SU-DHL-6 (cell line): ENCODE results near the gene NPSR1.

Experiments
- H2AFZ ChIP-seq: fragments of 200-600 bp; sonication (generic); 2 replicates; pipeline ENCODE4 v1.6.1; 2014; ENCODE audit warnings: low read depth, mild to moderate bottlenecking, moderate library complexity, mixed read lengths, antibody characterized with exemption, low read length; ENCODE audit not compliant: severe bottlenecking
- H3F3A ChIP-seq: fragments of 200-600 bp; shearing (Covaris generic); 2 replicates; pipeline ENCODE4 v1.6.0; 2016; ENCODE audit warnings: antibody characterized with exemption, mild to moderate bottlenecking; ENCODE audit not compliant: insufficient read depth
- H3K27ac ChIP-seq: fragments of 200-600 bp; sonication (generic); 2 replicates; pipeline ENCODE4 v1.5.1; 2016; ENCODE audit warnings: low read depth, mild to moderate bottlenecking, low read length, moderate library complexity, mixed read lengths
- H3K27me3 ChIP-seq: fragments of 200-600 bp; sonication (generic), shearing (Covaris generic); 2 replicates; pipeline ENCODE4 v1.6.0; 2014; ENCODE audit warnings: mild to moderate bottlenecking, low read length
- H3K36me3 ChIP-seq: fragments of 200-600 bp; sonication (generic); 2 replicates; pipeline ENCODE4 v1.6.1; 2014; ENCODE audit warnings: mild to moderate bottlenecking, low read length, mixed read lengths
- H3K4me2 ChIP-seq: fragments of 300-600, 200-600 bp; shearing (Covaris generic), sonication (generic); 2 replicates; pipeline ENCODE4 v1.6.0; 2014; ENCODE audit warnings: low read length, low read depth, mild to moderate bottlenecking; ENCODE audit not compliant: poor library complexity, severe bottlenecking
- H3K4me3 ChIP-seq: fragments of 200-600 bp; sonication (generic); 2 replicates; pipeline ENCODE4 v1.5.1; 2014; ENCODE audit warnings: antibody characterized with exemption, low read length, mild to moderate bottlenecking, mixed read lengths; ENCODE audit not compliant: insufficient read depth, poor library complexity, severe bottlenecking
- H3K79me2 ChIP-seq: fragments of 200-600 bp; sonication (generic); 2 replicates; pipeline ENCODE4 v1.6.1; 2014; ENCODE audit warnings: mild to moderate bottlenecking, low read length, moderate library complexity; ENCODE audit not compliant: insufficient read depth
- H3K9ac ChIP-seq: fragments of 200-600 bp; sonication (generic); 2 replicates; pipeline ENCODE4 v1.7.0; 2014; ENCODE audit warnings: mild to moderate bottlenecking, low read length
- H3K9me2 ChIP-seq: fragments of 200-600 bp; sonication (generic); replicated peaks from 2 replicates; pipeline ENCODE4 v1.6.1; 2014; ENCODE audit warnings: low read length; ENCODE audit not compliant: insufficient read depth
- H3K9me3 ChIP-seq: fragments of 200-600 bp; sonication (generic); 2 replicates; pipeline ENCODE4 v1.6.1; 2014; ENCODE audit warnings: low read length, mixed read lengths; ENCODE audit not compliant: insufficient read depth
- H4K20me1 ChIP-seq: fragments of 200-600 bp; sonication (generic); 2 replicates; pipeline ENCODE4 v1.6.1; 2014; ENCODE audit warnings: low read depth, mild to moderate bottlenecking, antibody characterized with exemption, low read length, moderate library complexity, mixed read lengths
- CTCF ChIP-seq: fragments of 200-600 bp; sonication (generic); IDR thresholded peaks from one replicate; pipeline ENCODE4 v1.5.1; 2017; ENCODE audit warnings: antibody characterized with exemption, mild to moderate bottlenecking, low read length, moderate library complexity; ENCODE audit not compliant: insufficient read depth, poor library complexity, severe bottlenecking
- EZH2phosphoT487 ChIP-seq: fragments of 200-600 bp; sonication (generic), shearing (Covaris generic); conservative IDR thresholded peaks from 2 replicates; pipeline ENCODE4 v1.6.1; 2018; ENCODE audit warnings: mild to moderate bottlenecking, antibody characterized with exemption, low read length, moderate library complexity, mixed read lengths

The NPSR1 gene

GRCh38 chr7:34727464-34727995, 69.5 kb downstream of the NPSR1 start:
- Histone ChIP-seq H3K9me2 (no peaks in the 10 kb centered on the region), H3F3A (no peaks in the 10 kb centered on the region), H3K9ac (no peak overlapping the region), H3K4me3 (no peak overlapping the region), H3K4me2 (no peak overlapping the region), H3K79me2 (no peaks in the 10 kb centered on the region), H4K20me1 (no peaks in the 10 kb centered on the region), H2AFZ (no peak overlapping the region), H3K9me3 (no peaks in the 10 kb centered on the region), H3K27ac (no peak overlapping the region), H3K27me3 (no peaks in the 10 kb centered on the region), H3K36me3 (no peaks in the 10 kb centered on the region)
- TF ChIP-seq EZH2phosphoT487 (no peak), CTCF (no peak)

- Histone ChIP-seq H3K27ac (no peak overlapping the region), H3K36me3 (no peaks in the 10 kb centered on the region), H3K9me3 (no peaks in the 10 kb centered on the region), H3K27me3 (no peaks in the 10 kb centered on the region), H4K20me1 (no peaks in the 10 kb centered on the region), H3K9ac (no peak overlapping the region), H3K4me3 (no peak overlapping the region), H2AFZ (no peak overlapping the region), H3K79me2 (no peaks in the 10 kb centered on the region), H3K9me2 (no peaks in the 10 kb centered on the region), H3K4me2 (no peak overlapping the region), H3F3A (no peaks in the 10 kb centered on the region)
- TF ChIP-seq CTCF (no peak), EZH2phosphoT487 (no peak)
Observed at GRCh38 chr7:34728156-34728555, 70.1 kb downstream of the NPSR1 start.

DNA sequence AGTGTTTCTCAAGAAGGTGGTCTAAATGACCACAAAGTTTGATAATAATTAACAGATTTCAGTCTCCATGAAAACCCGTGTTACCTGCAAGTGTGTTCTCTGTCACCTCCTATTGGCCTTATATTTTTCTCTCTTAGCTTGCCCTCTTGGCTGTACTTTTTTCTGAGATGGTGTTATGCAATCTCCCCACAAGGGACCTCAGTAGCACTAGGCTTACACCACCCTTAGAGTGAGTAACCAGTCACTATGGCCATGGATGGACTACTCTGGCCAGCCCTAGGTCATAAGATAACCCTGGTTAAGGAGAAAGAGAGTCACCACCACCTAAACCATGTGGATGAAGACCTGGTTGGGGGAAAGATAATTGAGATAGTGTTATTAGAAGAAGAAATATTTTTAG, 76.8 kb downstream of the NPSR1 start:
- TF ChIP-seq CTCF, result no peak
- TF ChIP-seq EZH2phosphoT487, result no peak
- no peaks in the 10 kb centered on the region for H3K9me3 ChIP-seq
- no peaks in the 10 kb centered on the region for H3K79me2 ChIP-seq
- H3K27me3 ChIP-seq, result no peaks in the 10 kb centered on the region
- no peaks in the 10 kb centered on the region for H3K9me2 ChIP-seq
- no peaks in the 10 kb centered on the region for H3F3A ChIP-seq
- H3K4me3 ChIP-seq, result no peak overlapping the region
- H3K4me2 ChIP-seq, result no peak overlapping the region
- no peak overlapping the region for H3K27ac ChIP-seq
- no peaks in the 10 kb centered on the region for H4K20me1 ChIP-seq
- no peaks in the 10 kb centered on the region for H3K36me3 ChIP-seq
- H2AFZ ChIP-seq, result no peak overlapping the region
- H3K9ac ChIP-seq, result no peak overlapping the region

GRCh38 chr7:34735526-34735925, 77.5 kb downstream of the NPSR1 start:
- TF ChIP-seq EZH2phosphoT487 (no peak), CTCF (no peak)
- H3K9me3 ChIP-seq, result no peaks in the 10 kb centered on the region
- H3K9me2 ChIP-seq, result no peaks in the 10 kb centered on the region
- no peak overlapping the region for H3K4me3 ChIP-seq
- no peaks in the 10 kb centered on the region for H3F3A ChIP-seq
- no peaks in the 10 kb centered on the region for H3K36me3 ChIP-seq
- H3K4me2 ChIP-seq, result no peak overlapping the region
- no peak overlapping the region for H2AFZ ChIP-seq
- H3K79me2 ChIP-seq, result no peaks in the 10 kb centered on the region
- no peak overlapping the region for H3K9ac ChIP-seq
- no peaks in the 10 kb centered on the region for H3K27me3 ChIP-seq
- H3K27ac ChIP-seq, result no peak overlapping the region
- H4K20me1 ChIP-seq, result no peaks in the 10 kb centered on the region
